Measurements from ENCODE around the gene MKNK1.

DNA sequence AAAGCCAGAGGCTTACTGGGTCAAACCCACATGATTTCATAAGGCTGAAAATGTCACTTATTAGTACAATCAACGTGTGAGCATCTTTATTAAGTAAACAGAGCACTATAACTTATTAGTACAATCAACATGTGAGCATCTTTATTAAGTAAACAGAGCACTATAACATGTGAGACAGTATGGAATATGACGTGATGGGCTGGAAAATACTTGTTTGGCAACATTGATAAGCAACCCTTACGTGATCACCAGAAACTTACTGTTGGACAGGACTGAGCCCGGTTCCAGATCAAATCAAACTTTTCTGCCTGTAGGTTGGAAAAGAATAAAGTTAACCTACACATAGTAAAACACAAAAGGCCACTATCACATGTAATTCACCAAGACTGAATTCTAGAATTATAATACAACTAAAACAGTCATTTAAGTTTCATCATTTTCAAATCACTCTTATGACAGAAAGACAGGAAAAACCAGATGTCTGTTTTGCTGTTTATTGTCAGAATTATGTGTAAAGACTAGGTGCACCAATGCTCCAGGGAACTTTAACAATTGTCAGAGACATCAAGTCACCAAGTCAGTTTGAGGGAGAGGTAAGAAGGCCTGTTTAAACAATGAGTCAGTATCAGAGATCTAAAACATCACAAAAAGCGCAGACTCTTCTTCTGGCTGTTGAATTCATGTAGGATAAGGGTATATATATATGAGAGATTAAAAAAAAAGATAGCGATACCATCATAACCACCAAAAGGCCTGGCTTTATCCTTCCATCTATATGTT lies 48.4 kb upstream of the MKNK1 start:
- no peak for TF ChIP-seq POLR2AphosphoS5 (IDR thresholded peaks at IDR 0.05; ENCODE audit: low read depth, low read length)
- TF ChIP-seq, protein P1, sequence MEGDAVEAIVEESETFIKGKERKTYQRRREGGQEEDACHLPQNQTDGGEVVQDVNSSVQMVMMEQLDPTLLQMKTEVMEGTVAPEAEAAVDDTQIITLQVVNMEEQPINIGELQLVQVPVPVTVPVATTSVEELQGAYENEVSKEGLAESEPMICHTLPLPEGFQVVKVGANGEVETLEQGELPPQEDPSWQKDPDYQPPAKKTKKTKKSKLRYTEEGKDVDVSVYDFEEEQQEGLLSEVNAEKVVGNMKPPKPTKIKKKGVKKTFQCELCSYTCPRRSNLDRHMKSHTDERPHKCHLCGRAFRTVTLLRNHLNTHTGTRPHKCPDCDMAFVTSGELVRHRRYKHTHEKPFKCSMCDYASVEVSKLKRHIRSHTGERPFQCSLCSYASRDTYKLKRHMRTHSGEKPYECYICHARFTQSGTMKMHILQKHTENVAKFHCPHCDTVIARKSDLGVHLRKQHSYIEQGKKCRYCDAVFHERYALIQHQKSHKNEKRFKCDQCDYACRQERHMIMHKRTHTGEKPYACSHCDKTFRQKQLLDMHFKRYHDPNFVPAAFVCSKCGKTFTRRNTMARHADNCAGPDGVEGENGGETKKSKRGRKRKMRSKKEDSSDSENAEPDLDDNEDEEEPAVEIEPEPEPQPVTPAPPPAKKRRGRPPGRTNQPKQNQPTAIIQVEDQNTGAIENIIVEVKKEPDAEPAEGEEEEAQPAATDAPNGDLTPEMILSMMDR (IDR thresholded peaks at IDR 0.05): no peak
- TF ChIP-seq, protein P2, sequence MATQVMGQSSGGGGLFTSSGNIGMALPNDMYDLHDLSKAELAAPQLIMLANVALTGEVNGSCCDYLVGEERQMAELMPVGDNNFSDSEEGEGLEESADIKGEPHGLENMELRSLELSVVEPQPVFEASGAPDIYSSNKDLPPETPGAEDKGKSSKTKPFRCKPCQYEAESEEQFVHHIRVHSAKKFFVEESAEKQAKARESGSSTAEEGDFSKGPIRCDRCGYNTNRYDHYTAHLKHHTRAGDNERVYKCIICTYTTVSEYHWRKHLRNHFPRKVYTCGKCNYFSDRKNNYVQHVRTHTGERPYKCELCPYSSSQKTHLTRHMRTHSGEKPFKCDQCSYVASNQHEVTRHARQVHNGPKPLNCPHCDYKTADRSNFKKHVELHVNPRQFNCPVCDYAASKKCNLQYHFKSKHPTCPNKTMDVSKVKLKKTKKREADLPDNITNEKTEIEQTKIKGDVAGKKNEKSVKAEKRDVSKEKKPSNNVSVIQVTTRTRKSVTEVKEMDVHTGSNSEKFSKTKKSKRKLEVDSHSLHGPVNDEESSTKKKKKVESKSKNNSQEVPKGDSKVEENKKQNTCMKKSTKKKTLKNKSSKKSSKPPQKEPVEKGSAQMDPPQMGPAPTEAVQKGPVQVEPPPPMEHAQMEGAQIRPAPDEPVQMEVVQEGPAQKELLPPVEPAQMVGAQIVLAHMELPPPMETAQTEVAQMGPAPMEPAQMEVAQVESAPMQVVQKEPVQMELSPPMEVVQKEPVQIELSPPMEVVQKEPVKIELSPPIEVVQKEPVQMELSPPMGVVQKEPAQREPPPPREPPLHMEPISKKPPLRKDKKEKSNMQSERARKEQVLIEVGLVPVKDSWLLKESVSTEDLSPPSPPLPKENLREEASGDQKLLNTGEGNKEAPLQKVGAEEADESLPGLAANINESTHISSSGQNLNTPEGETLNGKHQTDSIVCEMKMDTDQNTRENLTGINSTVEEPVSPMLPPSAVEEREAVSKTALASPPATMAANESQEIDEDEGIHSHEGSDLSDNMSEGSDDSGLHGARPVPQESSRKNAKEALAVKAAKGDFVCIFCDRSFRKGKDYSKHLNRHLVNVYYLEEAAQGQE (IDR thresholded peaks at IDR 0.05; ENCODE audit: insufficient read depth in 1 of 2, low read depth in 2 of 2, low read length in 1 of 2): no peak
- no peak for TF ChIP-seq TCF7L2 (IDR thresholded peaks at IDR 0.05; ENCODE audit: low read depth, low read length)
